ENCODE measurements around the gene H1-8. TPM values are rescaled to one million over a fixed set of nuclear protein-coding genes. Genes with fewer than 3 reads are reported as not detected.

Gene H1-8
- polyA plus RNA-seq, 1 experiment, result not detected

DNA sequence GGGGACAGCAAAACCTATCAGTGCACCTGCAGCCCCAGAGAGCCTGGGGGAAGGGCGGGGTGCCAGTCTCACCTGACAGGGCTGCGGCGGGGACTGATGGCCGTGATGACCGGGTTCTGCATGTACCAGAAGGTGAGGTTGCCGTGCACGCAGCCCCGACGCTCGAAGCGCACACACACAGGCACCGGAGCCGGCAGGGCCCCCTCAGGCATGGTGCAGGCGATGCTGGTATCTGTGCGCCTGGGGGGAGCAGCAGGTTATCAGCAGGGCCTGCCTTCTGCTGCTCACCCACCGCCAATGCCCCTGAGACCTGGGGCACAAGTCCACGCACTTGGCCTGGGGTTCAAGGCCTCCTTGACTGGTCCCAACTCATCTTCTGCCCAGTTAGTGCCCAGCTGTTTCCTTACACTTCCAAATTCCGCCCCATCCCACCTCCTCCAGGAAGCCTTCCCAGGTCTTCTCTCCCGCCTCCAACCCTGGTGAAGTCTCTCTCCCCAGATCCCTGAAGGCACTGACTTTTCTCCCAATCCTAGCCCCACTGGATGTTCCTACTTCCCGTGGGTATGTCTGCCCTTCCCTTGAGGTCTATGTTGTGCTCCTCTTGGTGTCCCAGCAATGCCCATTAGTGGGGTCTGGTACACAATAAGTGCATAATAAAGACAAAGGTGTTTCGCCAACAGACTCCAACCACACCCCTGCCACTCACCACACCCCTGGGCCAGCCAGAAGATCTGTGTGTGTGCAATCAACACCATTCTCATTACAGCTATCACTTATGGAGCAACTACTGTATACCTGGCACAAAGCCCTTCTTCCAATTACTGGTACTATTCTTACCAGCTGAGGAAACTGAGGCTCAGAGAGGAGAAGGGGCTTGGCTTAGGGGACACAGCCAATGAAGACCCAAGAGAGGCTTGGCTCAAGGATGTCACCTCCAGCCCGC, 28.9 kb downstream of the H1-8 start:
- ChIA-PET POLR2A (no interaction called here), CTCF (no interaction called here)
- Histone ChIP-seq H3K27me3 (ENCODE audit: control insufficient read depth, insufficient read depth, low read length) (no peaks in the 10 kb centered on the region), H3K36me3 (ENCODE audit: control insufficient read depth, insufficient read depth, low read length) (peaks cover 35% of the 10 kb centered on the region), H3K4me3 (ENCODE audit: low read depth, low read length) (no peak overlapping the region)
- TF ChIP-seq CTCF (IDR thresholded peaks at IDR 0.05; ENCODE audit: insufficient read depth, low read depth, low read length), result no peak
- DNase-seq (ENCODE audit: low read depth), result no peak

DNA sequence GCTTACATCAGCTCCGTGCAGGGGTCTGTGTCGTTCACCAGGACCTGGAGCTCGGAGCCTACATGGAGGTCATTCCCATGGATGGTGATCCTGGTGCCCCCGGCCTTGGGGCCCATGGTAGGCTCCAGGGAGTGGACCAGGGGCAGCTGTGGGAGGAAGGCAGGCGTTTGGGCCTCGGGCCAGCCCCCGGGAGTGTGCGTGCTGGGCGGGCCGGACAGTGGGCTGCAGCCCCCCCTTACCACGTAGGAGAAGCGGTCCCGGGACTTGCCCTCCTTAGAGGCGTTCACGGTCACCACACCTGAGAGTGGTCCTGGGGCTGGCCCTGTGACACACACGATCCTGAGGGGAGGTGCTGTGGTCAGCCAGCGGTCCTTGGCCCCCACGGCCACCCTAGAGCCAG, 29.6 kb downstream of the H1-8 start:
- DNase-seq (ENCODE audit: low read depth), result no peak
- Histone ChIP-seq H3K36me3 (ENCODE audit: control insufficient read depth, insufficient read depth, low read length) (peaks cover 35% of the 10 kb centered on the region), H3K4me3 (ENCODE audit: low read depth, low read length) (no peak overlapping the region), H3K27me3 (ENCODE audit: control insufficient read depth, insufficient read depth, low read length) (no peaks in the 10 kb centered on the region)
- ChIA-PET CTCF (no interaction called here), POLR2A (no interaction called here)
- TF ChIP-seq CTCF (IDR thresholded peaks at IDR 0.05; ENCODE audit: insufficient read depth, low read depth, low read length), result no peak

GRCh38 chr3:129573493-129573892, 30.5 kb downstream of the H1-8 start:
- peaks cover 37% of the 10 kb centered on the region for H3K36me3 ChIP-seq (ENCODE audit: control insufficient read depth, insufficient read depth, low read length)

DNA sequence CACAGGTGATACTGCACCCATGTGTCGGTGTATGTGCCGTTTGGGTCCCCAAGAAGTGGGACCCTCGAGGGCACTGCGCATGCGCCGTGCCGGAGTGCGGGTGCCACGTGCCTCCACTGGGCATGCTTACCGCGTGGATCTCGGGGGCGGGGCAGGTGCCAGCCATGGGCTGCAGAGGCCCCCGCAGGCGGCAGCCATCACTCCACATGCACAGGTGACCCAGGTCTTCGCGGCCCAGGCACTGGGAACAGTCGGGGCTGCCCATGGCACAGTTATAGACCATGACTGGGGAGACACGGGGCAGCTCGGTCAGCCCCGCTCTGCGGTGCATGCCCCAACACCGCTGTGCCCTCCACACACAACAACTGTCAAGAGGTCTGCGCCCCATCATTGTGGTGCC, 31.2 kb downstream of the H1-8 start:
- DNase-seq (ENCODE audit: low read depth), result no peak
- Histone ChIP-seq H3K27me3 (ENCODE audit: control insufficient read depth, insufficient read depth, low read length) (no peaks in the 10 kb centered on the region), H3K36me3 (ENCODE audit: control insufficient read depth, insufficient read depth, low read length) (peaks cover 39% of the 10 kb centered on the region), H3K4me3 (ENCODE audit: low read depth, low read length) (no peak overlapping the region)
- POLR2A ChIA-PET, result no interaction called here
- CTCF ChIA-PET, result no interaction called here
- TF ChIP-seq CTCF (IDR thresholded peaks at IDR 0.05; ENCODE audit: insufficient read depth, low read depth, low read length), result no peak

More at GRCh38 chr3:129573493-129573892, 30.5 kb downstream of the H1-8 start:
- ChIA-PET CTCF (interaction anchor here (0.7 kb wide), 1 partner anchor 9 kb away, joined by 3 read pairs; no protein-coding TSS in a partner anchor), POLR2A (no interaction called here)
- no peak for TF ChIP-seq CTCF (IDR thresholded peaks at IDR 0.05; ENCODE audit: insufficient read depth, low read depth, low read length)
- DNase-seq (ENCODE audit: low read depth), result no peak
- H3K4me3 ChIP-seq (ENCODE audit: low read depth, low read length), result no peak overlapping the region
- no peaks in the 10 kb centered on the region for H3K27me3 ChIP-seq (ENCODE audit: control insufficient read depth, insufficient read depth, low read length)

- POLR2A ChIA-PET, result no interaction called here
- no peak overlapping the region for H3K4me3 ChIP-seq (ENCODE audit: low read depth, low read length)
- no peaks in the 10 kb centered on the region for H3K27me3 ChIP-seq (ENCODE audit: control insufficient read depth, insufficient read depth, low read length)
- no peak for DNase-seq (ENCODE audit: low read depth)
- CTCF ChIA-PET, result interaction anchor here (1.0 to 2.4 kb wide), 3 partner anchors 16 to 21 kb away, joined by 3 to 6 read pairs (median 4); no protein-coding TSS in a partner anchor
- H3K36me3 ChIP-seq (ENCODE audit: control insufficient read depth, insufficient read depth, low read length), result peaks cover 37% of the 10 kb centered on the region
- TF ChIP-seq CTCF (IDR thresholded peaks at IDR 0.05; ENCODE audit: insufficient read depth, low read depth, low read length), result no peak
These were observed 32.4 kb downstream of the H1-8 start for GRCh38 chr3:129575233-129575996.
